IPS-NIHi7 (cell line): Measurements from ENCODE around the gene MIEF1.
A peak's percentile ranks its signal among the peaks of the same experiment; 100 is the strongest.

Experiments used
- DNase-seq: peaks from one replicate; pipeline ENCODE4 v3.0.0; 2012; ENCODE audit warnings: mixed read lengths; ENCODE audit errors: extremely low spot score

MIEF1 gene

DNA sequence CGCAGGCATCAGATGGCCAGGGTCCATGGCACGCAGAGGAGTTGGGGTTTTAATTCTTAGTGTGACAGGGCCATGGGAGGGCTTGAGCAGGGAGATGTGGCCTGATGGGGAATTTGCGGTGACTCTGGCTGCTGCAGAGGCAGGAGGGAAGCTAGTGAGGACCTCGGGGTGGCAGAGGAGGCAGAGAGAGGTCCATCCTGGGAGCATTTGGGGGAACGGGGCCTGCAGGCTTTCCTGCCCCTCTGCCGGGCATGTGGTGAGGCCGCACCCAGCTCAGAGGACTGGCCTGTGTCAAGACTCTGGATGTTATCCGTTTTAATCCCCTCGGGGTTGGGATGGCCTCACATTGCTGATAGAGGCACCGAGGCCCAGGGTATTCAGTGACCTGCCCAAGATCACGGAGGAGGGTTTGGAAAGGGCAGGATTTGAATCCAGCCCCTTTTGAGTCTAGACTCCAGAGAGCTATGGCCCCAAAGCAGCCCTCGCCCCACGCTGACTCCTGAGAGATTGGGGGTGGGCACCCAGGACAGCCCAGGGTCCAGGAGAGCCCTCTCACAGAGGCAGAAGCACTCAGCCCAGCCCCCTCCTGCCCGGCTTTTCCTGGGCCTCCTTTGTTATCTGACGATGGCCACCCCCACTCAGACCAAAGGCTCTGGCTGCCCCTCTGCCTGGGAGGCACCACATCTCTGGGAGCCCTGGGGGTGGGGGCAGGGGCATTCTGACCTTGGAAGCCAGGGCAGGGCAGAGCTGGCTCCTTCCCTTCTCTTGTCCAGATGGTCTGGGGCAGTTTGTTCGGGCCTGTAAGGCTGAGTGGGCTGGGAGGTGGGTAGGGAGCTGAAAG lies 31.4 kb upstream of the MIEF1 start:
- DNase-seq = no peak

DNA sequence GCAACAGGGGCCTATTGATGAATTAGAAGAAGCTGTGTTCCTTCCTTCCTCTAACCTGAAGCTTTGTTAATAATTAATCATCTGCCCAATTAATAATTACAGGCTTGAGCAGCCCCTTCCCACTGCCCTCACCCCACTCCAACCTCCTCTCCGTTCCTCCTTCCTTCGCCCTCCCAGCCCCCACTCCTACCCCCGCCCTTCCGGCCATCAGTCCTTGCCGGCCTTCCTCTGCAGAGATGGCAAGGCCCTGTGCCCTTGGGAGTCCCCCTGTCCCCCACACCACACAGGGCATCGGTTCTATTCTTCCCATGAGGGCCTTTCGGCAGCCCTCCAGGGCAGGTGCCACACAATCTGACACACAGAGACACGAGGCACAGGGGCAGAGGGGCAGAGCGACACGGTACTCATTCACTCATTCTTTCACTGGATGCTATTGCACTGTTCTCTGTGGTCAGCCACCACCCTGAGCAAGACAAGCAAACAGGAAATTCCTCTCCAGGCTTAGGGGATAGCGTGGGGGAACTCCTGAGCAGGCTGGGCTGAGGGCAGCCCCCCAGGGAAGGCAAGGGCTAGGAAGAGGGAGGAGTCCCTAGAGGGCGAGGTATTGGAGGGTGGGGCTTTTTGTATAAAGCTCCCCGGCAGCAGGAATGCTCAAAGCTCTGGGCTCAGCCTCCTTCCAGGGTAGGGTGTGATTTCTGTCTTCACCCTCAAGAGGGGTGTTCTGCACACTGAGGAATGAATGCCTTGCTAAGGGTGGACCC lies 30.5 kb upstream of the MIEF1 start:
- peak; percentile 40 for DNase-seq

GRCh38 chr22:39472570-39473556 lies 29.2 kb upstream of the MIEF1 start:
- no peak for DNase-seq

DNA sequence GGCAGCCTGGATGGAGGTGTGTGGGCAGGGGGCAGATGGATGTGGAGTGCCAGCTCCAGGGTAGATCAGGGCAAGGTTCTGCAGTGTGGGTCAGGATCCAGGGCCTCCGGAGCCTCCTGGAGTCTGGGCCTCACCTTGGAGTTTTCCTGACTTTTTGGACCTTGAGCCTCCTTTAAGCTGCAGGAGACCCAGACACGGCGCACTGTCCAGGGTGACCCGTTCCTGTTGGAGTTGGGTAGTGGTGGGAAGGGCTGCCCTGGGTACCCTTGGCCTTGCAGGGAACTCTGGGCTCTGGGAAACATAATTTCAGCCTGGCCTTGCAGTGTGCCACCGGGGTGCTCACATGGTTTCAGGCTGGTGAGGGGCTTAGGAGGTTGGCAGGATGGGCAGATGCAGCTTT lies 28.2 kb upstream of the MIEF1 start:
- no peak for DNase-seq

DNA sequence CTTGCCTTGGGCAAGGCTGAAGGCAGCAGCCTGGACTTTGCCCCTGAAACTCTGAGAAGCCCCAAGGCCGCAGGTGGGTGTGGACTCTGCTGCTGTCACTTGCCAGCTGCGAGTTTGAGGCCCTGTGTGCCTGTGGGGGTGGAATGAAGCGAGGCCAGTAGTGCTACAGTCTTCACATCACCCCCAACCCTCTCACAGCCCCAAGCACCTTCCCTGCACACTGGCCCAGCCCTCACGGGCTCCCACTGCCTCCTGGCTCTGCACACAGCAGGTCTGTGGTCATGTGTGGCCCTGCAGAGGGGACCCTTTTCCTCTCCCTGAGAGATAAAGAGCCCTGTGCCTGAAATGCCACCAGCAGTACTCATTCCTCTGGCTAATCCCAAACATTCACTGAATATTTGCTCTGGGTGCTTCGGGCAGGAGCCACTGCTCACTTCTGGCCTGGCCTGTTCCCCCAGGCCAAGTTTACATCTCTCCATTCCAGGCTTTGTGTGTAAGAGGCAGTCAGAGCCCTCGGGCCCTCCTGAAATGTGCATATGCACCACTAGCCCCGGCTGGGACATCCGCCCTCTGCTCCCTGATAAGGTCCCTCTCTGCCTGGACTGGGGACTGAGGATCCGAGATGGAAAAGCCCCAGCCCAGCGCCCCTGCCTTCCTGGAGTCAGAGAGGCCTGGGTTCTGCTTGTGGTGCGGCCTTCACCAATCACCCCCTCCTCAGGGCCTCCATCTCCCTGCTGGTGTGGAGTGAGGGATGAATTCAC lies 27.6 kb upstream of the MIEF1 start:
- peak; percentile 78 for DNase-seq

GRCh38 chr22:39475337-39475736 lies 26.8 kb upstream of the MIEF1 start:
- DNase-seq = no peak

- DNase-seq = no peak
These were observed 26.2 kb upstream of the MIEF1 start for GRCh38 chr22:39475902-39476301.

- no peak for DNase-seq
These were observed 25.4 kb upstream of the MIEF1 start for GRCh38 chr22:39476664-39477063.

DNA sequence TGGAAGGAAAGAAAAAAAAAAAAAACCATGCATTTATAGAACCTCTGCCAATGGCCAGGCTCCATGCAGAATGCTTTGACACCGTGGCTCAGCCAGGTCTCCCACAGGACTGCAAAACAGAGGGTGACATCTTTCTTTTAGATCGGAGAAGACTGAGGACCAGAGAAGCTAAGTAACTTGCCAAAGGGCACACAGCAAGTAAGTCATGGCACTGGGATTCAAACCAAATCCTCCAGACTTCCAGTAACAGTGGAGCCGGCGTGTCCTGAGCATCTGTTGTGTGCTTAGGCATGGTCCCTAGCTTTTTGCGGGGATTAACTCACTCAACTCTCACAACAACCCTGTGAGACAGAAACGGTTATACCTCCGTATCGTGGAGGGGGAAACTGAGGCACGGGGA lies 24.5 kb upstream of the MIEF1 start:
- no peak for DNase-seq

GRCh38 chr22:39478441-39478850 lies 23.6 kb upstream of the MIEF1 start:
- DNase-seq = peak; percentile 81

DNA sequence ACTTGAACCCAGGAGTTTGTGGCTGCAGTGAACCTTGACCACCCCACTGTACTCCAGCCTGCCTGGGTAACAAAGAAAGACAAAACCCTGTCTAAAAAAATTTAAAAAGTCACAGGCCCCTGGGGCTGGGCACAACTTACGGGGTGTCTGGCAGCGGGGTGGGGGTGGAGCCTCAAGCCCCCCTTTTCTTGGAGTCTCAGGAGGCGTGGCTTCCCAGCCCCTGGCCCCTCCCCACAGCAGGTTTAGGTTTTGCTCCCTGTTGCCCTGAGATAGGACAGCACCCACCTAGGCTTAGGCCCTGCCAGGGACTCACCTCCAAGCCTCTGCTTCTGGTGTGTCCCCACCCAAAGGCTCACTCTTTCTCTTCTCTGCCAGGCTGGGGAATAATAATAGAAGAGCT lies 22.8 kb upstream of the MIEF1 start:
- DNase-seq = no peak

GRCh38 chr22:39480557-39480956 lies 21.5 kb upstream of the MIEF1 start:
- DNase-seq = no peak

DNA sequence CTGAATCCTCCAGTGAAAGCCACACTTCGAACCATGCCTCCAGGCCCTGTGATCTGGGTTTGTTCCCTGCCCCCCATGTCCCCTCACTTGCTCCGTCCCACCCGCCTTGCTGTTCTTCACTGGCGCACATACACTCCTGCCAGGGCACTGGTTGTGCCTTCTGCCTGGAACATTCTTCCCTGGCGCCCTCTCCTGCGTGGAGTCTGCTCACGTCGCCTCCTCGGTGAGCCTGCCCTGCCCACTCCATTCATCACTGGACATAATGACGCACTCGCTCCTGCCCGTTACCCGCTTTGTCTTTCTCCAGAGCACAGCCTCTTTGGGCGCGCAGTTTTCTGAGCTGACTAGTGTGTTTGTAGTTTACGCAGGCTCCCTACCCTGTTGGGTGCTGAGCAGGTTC lies 21.0 kb upstream of the MIEF1 start:
- no peak for DNase-seq

GRCh38 chr22:39481595-39481994 lies 20.5 kb upstream of the MIEF1 start:
- no peak for DNase-seq

DNA sequence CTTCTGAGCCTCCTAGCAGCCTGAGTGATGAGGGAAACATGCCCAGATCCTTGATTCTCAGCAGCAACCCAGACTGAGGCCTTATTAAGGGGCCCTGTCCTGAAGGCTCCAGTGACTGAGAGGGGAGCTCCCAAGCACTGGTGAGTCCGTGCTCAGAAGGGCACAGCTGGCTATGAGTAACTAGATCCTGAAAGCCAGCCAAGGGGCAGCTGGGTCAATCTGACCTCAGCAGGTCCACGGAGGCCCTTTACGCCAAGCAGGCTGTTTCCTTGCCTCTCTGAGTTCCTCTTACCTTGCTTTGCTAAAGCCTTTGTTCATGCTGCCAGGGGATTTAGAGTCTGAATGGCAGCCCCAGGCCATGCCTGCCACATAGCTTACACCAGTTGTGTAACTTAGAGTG lies 19.3 kb upstream of the MIEF1 start:
- no peak for DNase-seq

DNA sequence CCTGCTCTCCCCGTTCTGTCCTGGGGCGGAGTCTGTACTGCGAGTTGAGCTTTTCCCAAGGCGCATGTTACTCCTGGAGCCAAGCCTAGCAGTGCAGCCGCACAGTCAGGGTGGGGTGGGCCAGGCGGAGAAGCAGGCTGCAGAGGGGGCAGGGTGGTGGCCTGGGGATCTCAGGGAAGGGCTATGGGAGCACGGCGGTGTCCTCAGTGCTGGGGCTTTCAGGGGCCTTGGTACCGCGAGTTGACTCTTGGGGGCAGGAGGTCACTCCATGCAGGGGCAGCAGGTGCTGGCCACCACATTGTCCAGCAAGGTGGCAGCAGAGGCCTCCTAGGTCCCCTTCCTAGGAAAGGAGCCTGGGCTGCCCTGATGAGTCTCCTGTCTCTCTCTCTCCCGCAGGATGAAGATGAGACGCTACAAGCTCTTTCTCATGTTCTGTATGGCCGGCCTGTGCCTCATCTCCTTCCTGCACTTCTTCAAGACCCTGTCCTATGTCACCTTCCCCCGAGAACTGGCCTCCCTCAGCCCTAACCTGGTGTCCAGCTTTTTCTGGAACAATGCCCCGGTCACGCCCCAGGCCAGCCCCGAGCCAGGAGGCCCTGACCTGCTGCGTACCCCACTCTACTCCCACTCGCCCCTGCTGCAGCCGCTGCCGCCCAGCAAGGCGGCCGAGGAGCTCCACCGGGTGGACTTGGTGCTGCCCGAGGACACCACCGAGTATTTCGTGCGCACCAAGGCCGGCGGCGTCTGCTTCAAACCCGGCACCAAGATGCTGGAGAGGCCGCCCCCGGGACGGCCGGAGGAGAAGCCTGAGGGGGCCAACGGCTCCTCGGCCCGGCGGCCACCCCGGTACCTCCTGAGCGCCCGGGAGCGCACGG lies 14.9 kb upstream of the MIEF1 start:
- DNase-seq = peak; percentile 9

- no peak for DNase-seq
These were observed 14.1 kb upstream of the MIEF1 start for GRCh38 chr22:39487826-39488520.

DNA sequence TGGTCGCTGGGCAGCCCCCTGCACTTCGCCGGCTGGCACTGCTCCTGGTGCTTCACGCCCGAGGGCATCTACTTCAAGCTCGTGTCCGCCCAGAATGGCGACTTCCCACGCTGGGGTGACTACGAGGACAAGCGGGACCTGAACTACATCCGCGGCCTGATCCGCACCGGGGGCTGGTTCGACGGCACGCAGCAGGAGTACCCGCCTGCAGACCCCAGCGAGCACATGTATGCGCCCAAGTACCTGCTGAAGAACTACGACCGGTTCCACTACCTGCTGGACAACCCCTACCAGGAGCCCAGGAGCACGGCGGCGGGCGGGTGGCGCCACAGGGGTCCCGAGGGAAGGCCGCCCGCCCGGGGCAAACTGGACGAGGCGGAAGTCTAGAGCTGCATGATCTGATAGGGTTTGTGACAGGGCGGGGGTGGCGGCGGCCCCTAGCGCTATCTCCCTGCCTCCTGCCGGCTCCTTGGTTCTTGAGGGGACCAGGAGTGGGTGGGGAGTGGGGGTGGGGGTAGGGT lies 13.5 kb upstream of the MIEF1 start:
- DNase-seq = no peak
